GM12874 (cell line): ENCODE data around the gene CXCR3.

Source experiments
- CTCF ChIP-seq: IDR thresholded peaks from 2 replicates; pipeline ENCODE4 v1.5.1; 2011; ENCODE audit warnings: low read depth, mild to moderate bottlenecking, control low read depth, low read length, moderate library complexity; ENCODE audit not compliant: insufficient read depth

Gene CXCR3

GRCh38 chrX:71578253-71579135 is 39.8 kb downstream of the CXCR3 start, which contains the start of gene GCNA:
TSS of gene GCNA (plus strand) at chrX:71578437. CDS start at chrX:71580822, 2,385 bp downstream.
- TF ChIP-seq CTCF: no peak

- TF ChIP-seq CTCF: no peak
Observed at GRCh38 chrX:71577682-71578081, 40.6 kb downstream of the CXCR3 start.

DNA sequence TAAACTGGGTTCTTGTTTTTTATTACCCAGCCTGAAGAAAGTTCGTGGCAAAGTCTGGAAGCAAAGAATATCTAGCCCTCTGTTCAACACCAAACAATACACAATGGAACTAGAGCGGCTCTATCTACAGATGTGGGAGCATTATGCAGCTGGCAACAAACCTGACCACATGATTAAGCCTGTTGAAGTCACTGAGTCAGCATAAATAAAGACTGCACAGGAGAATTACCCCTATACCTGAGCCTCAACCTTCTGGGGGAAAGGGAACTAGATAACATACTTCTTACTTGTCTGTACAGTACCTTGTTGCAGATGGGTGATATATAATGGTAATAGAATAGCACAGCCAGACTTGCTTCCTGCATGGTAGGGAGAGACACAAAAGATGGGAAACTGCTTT is 44.7 kb downstream of the CXCR3 start:
- TF ChIP-seq CTCF: no peak
